A549 (cell line): Measurements from ENCODE around the gene SMAP1. TPM values are rescaled to one million over a fixed set of nuclear protein-coding genes. Genes with fewer than 3 reads are reported as not detected.

Experiments used
- ATAC-seq, 2 experiments: fragments of 200-7000 bp in 1 of 2; fragments of >200 bp in 1 of 2; cut with Nextera tagmentation in 1 of 2; cut with Tn5 transposase in 1 of 2; 3 replicates each; pipeline versions ENCODE4 v1.8.0 to v1.9.1; 2018 to 2020; ENCODE audit warnings: mild to moderate bottlenecking in 1 of 2, moderate library complexity in 1 of 2
- CTCF ChIA-PET: fragments of 300-600 bp; sonication (Branson Sonifier 250); formaldehyde crosslinking; extraction: SDS; loops from one replicate; lab custom pipeline; 2021; ENCODE audit warnings: antibody characterized with exemption, inconsistent platforms; lab: Yijun Ruan, JAX
- POLR2A ChIA-PET: fragments of 350-600 bp; formaldehyde crosslinking; extraction: SDS; loops from one replicate; lab custom pipeline; 2021; ENCODE audit warnings: antibody characterized with exemption, inconsistent platforms; lab: Yijun Ruan, JAX
- DNase-seq, 2 experiments: peaks; one replicate each; pipeline versions ENCODE4 v3.0.0 to v3.0.0-alpha.2; 2011 to 2016; ENCODE audit warnings: low read depth in 1 of 2, low spot score in 1 of 2
- FAIRE-seq: peaks from 2 replicates; lab custom pipeline; 2011; peaks lifted over from hg19 to GRCh38; lab: Jason Lieb, UNC
- H3K27ac ChIP-seq, 2 experiments: fragments of >200 bp; sonication (Bioruptor Twin); formaldehyde crosslinking; 3 replicates each; pipeline ENCODE4 v1.5.1; 2016 to 2017
- H3K4me1 ChIP-seq: fragments of >200 bp; sonication (Bioruptor Twin); formaldehyde crosslinking; 3 replicates; pipeline ENCODE4 v1.6.1; 2016
- H3K4me2 ChIP-seq: fragments of >200 bp; sonication (Bioruptor Twin); formaldehyde crosslinking; 3 replicates; pipeline ENCODE4 v1.6.1; 2016
- H3K4me3 ChIP-seq: fragments of >200 bp; sonication (Bioruptor Twin); formaldehyde crosslinking; 3 replicates; pipeline ENCODE4 v1.5.1; 2016
- H3K9me3 ChIP-seq: fragments of >200 bp; sonication (Bioruptor Twin); formaldehyde crosslinking; 3 replicates; pipeline ENCODE4 v1.6.1; 2016
- CHD4 ChIP-seq: fragments of 200-600 bp; sonication (generic); IDR thresholded peaks from 2 replicates; pipeline ENCODE4 v1.6.1; 2016; ENCODE audit warnings: antibody characterized with exemption, mild to moderate bottlenecking, borderline replicate concordance
- EHMT2 ChIP-seq: fragments of 200-600 bp; sonication (generic); IDR thresholded peaks from 2 replicates; pipeline ENCODE4 v1.6.1; 2016; ENCODE audit warnings: antibody characterized with exemption, low read depth, mild to moderate bottlenecking, moderate library complexity
- EP300 ChIP-seq, 2 experiments: fragments of >200 bp; sonication (Bioruptor Twin); formaldehyde crosslinking; IDR thresholded peaks; 2 replicates in 1 of 2; 3 replicates in 1 of 2; pipeline ENCODE4 v1.6.1; 2016 to 2017
- FOSB ChIP-seq: fragments of 250-450 bp; sonication (Bioruptor Pico); IDR thresholded peaks from 2 replicates; pipeline ENCODE4 v1.5.0; 2020; ENCODE audit warnings: mild to moderate bottlenecking, moderate library complexity
- GATA3 ChIP-seq: IDR thresholded peaks from 2 replicates; pipeline ENCODE4 v1.6.1; 2012; ENCODE audit warnings: borderline replicate concordance
- HEYL ChIP-seq: fragments of 250-450 bp; sonication (Bioruptor Pico); IDR thresholded peaks from 2 replicates; pipeline ENCODE4 v1.8.0; 2021; ENCODE audit warnings: mild to moderate bottlenecking, moderate library complexity
- HOXB13 ChIP-seq: fragments of 250-450 bp; sonication (Bioruptor Pico); IDR thresholded peaks from 2 replicates; pipeline ENCODE4 v1.5.0; 2020; ENCODE audit warnings: low read depth, mild to moderate bottlenecking, moderate library complexity
- JUN ChIP-seq, 2 experiments: fragments of >200 bp; sonication (Bioruptor Twin); formaldehyde crosslinking; IDR thresholded peaks; 2 replicates in 1 of 2; 3 replicates in 1 of 2; pipeline ENCODE4 v1.6.1; 2016 to 2017
- JUNB ChIP-seq: fragments of >200 bp; sonication (Bioruptor Twin); formaldehyde crosslinking; IDR thresholded peaks from 2 replicates; pipeline ENCODE4 v1.6.1; 2016
- MAZ ChIP-seq: fragments of 150-350 bp; IDR thresholded peaks from 2 replicates; pipeline ENCODE4 v1.6.1; 2014; ENCODE audit warnings: antibody characterized with exemption, low read depth, low read length, borderline replicate concordance
- NFE2L2 ChIP-seq: fragments of 150-350 bp; conservative IDR thresholded peaks from 2 replicates; pipeline ENCODE4 v1.6.1; 2014; ENCODE audit warnings: low read length
- NPAS2 ChIP-seq: fragments of 250-450 bp; sonication (Bioruptor Pico); IDR thresholded peaks from 2 replicates; pipeline ENCODE4 v1.8.0; 2022; ENCODE audit warnings: mild to moderate bottlenecking, moderate library complexity, borderline replicate concordance
- NR3C1 ChIP-seq: fragments of >200 bp; sonication (Bioruptor Twin); formaldehyde crosslinking; IDR thresholded peaks from 3 replicates; pipeline ENCODE4 v1.6.1; 2017
- RARB ChIP-seq: fragments of 250-450 bp; sonication (Bioruptor Pico); IDR thresholded peaks from 2 replicates; pipeline ENCODE4 v1.8.0; 2021; ENCODE audit warnings: mild to moderate bottlenecking, moderate library complexity
- RCOR1 ChIP-seq: fragments of 150-350 bp; IDR thresholded peaks from 2 replicates; pipeline ENCODE4 v1.6.1; 2014; ENCODE audit warnings: antibody characterized with exemption, low read length, low read depth
- SREBF2 ChIP-seq: fragments of 450-650 bp; IDR thresholded peaks from 2 replicates; pipeline ENCODE4 v1.6.1; 2014; ENCODE audit warnings: mild to moderate bottlenecking, moderate library complexity
- TFCP2L1 ChIP-seq: fragments of 250-450 bp; sonication (Bioruptor Pico); IDR thresholded peaks from 2 replicates; pipeline ENCODE4 v1.5.0; 2021; ENCODE audit warnings: mild to moderate bottlenecking
- ZFP36 ChIP-seq: fragments of 450-650 bp; IDR thresholded peaks from 2 replicates; pipeline ENCODE4 v1.6.1; 2014; ENCODE audit warnings: borderline replicate concordance; ENCODE audit not compliant: partially characterized antibody
- WGBS: methylation state at CpG from one replicate; pipeline ENCODE4 v1.1.6; 2017; ENCODE audit errors: missing lambda C conversion rate; 5-methylcytosine and 5-hydroxymethylcytosine counted together
- polyA plus RNA-seq, 4 experiments: library from polyadenylated mRNA; depleted of rRNA in 3 of 4; stranded (reverse); fragments of >200 nt; fragmentation: RNase III in 1 of 4; extraction: RNeasy Plus Mini Kit Qiagen cat#74134 plus additional on column Dnase treatment in 1 of 4; gene quantifications; 2 replicates in 3 of 4; 3 replicates in 1 of 4; pipeline ENCODE4 v1.2.3, GENCODE V29; 2011 to 2017
- TF ChIP-seq, protein P1 (sequence below): fragments of >200 bp; sonication (Bioruptor Twin); formaldehyde crosslinking; IDR thresholded peaks from 3 replicates; pipeline ENCODE4 v1.6.1; 2016
- TF ChIP-seq, protein P2 (sequence below): IDR thresholded peaks from 2 replicates; pipeline ENCODE4 v1.6.1; 2012; ENCODE audit warnings: low read depth, borderline replicate concordance
- TF ChIP-seq, protein P3 (sequence below): IDR thresholded peaks from 2 replicates; pipeline ENCODE4 v1.6.1; 2012
- TF ChIP-seq, protein P4 (sequence below): fragments of 450-650 bp; IDR thresholded peaks from 2 replicates; pipeline ENCODE4 v1.6.1; 2014; ENCODE audit warnings: antibody characterized with exemption
- TF ChIP-seq, protein P5 (sequence below): IDR thresholded peaks from 2 replicates; pipeline ENCODE4 v1.6.1; 2012

Gene SMAP1
- polyA plus RNA-seq, 2 of the 4 experiments (the other 2 are of a cell fraction), result 15.6 to 27.8 TPM

DNA sequence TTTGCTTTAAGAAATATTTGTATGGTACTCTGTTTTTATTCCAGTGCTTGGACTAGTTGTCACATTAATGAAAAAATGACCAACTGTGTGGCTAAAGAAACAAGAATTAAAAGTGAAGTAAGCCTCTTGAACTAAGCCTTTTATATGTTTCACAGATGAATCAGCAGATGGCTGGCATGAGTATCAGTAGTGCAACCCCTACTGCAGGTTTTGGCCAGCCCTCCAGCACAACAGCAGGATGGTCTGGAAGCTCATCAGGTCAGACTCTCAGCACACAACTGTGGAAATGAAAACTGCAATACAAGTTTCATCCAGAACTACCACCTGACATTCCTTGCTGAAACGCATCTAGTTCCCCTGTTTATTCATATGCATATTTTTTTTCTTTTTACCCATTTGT, 192.4 kb downstream of the SMAP1 start:
- no peaks in the 10 kb centered on the region for H3K9me3 ChIP-seq
- TF ChIP-seq NFE2L2 (no peak), SREBF2 (no peak), RCOR1 (no peak), EHMT2 (no peak), EP300 (IDR thresholded peaks at IDR 0.05) (no peak), ZFP36 (no peak), GATA3 (no peak), JUN (IDR thresholded peaks at IDR 0.05) (no peak)
- TF ChIP-seq, protein P1, sequence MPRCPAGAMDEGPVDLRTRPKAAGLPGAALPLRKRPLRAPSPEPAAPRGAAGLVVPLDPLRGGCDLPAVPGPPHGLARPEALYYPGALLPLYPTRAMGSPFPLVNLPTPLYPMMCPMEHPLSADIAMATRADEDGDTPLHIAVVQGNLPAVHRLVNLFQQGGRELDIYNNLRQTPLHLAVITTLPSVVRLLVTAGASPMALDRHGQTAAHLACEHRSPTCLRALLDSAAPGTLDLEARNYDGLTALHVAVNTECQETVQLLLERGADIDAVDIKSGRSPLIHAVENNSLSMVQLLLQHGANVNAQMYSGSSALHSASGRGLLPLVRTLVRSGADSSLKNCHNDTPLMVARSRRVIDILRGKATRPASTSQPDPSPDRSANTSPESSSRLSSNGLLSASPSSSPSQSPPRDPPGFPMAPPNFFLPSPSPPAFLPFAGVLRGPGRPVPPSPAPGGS, result no peak
- TF ChIP-seq, protein P2, sequence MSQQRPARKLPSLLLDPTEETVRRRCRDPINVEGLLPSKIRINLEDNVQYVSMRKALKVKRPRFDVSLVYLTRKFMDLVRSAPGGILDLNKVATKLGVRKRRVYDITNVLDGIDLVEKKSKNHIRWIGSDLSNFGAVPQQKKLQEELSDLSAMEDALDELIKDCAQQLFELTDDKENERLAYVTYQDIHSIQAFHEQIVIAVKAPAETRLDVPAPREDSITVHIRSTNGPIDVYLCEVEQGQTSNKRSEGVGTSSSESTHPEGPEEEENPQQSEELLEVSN, result no peak
- H3K4me1 ChIP-seq, result no peaks in the 10 kb centered on the region
- POLR2A ChIA-PET, result no interaction called here
- no peak overlapping the region for H3K27ac ChIP-seq
- 94% methylated on average over 1 of the region's 1 CpG for WGBS
- ATAC-seq (no peak), DNase-seq (no peak), FAIRE-seq (no peak)
- CTCF ChIA-PET, result no interaction called here
- H3K4me2 ChIP-seq, result no peak overlapping the region
- H3K4me3 ChIP-seq, result no peak overlapping the region

DNA sequence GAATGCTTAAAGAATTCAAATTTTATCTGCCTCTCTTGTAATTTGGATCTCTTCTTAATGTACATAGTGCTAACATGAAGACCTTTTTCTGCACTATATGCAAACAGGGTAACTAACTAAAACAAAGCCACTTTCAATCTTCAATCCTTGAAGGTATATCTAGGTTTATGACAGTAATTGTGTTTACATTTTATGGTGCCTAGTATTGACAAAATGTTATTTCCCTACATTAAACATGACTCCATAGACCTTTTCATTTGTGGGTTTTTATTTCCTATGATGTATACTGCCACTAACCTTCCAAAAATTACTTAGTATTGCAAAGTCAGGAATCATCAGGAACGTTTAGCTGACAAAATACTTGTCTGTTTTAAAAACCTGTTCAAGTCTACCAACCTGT, 193.2 kb downstream of the SMAP1 start:
- CTCF ChIA-PET, result interaction anchor here (1.1 kb wide), 1 partner anchor 24 kb away, joined by 3 read pairs; no protein-coding TSS in a partner anchor
- TF ChIP-seq TFCP2L1, result no peak
- no peak for TF ChIP-seq CHD4
- no peak for TF ChIP-seq MAZ
- TF ChIP-seq HEYL (CRISPR knock-in tag), result no peak
- TF ChIP-seq RARB (CRISPR knock-in tag), result no peak
- no peak for TF ChIP-seq HOXB13 (CRISPR knock-in tag)
- TF ChIP-seq FOSB (CRISPR knock-in tag), result no peak
- TF ChIP-seq, protein P3, sequence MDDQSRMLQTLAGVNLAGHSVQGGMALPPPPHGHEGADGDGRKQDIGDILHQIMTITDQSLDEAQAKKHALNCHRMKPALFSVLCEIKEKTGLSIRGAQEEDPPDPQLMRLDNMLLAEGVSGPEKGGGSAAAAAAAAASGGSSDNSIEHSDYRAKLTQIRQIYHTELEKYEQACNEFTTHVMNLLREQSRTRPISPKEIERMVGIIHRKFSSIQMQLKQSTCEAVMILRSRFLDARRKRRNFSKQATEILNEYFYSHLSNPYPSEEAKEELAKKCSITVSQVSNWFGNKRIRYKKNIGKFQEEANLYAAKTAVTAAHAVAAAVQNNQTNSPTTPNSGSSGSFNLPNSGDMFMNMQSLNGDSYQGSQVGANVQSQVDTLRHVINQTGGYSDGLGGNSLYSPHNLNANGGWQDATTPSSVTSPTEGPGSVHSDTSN, result no peak
- no peak for TF ChIP-seq NFE2L2
- TF ChIP-seq JUNB, result no peak
- Histone ChIP-seq H3K27ac (no peak overlapping the region), H3K4me2 (no peak overlapping the region), H3K9me3 (no peaks in the 10 kb centered on the region), H3K4me3 (no peak overlapping the region), H3K4me1 (no peaks in the 10 kb centered on the region)
- no peak for ATAC-seq
- POLR2A ChIA-PET, result no interaction called here
- DNase-seq, result no peak
- 14% methylated on average over 1 of the region's 1 CpG for WGBS
- no peak for FAIRE-seq

DNA sequence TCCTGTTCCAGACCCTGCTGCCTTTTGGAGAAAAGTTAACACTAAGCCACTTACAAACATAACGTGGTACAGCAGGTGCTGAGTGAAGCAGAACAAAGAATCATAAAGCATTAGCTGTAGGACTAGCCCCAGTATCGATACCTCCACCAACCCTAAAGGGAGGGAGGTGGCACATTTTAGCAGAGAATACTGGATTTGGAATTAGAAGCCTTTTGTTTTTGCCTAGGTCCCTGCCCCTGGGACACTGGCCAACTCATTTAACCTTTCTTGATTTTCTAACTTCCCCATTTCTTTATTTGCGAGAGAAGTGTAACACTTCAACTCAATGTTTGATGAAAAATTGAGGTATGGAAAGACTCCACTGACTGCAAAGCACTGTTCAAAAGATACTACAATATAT, 195.7 kb downstream of the SMAP1 start:
- no peak for FAIRE-seq
- Histone ChIP-seq H3K4me2 (no peak overlapping the region), H3K27ac (no peak overlapping the region), H3K9me3 (no peaks in the 10 kb centered on the region), H3K4me1 (no peaks in the 10 kb centered on the region), H3K4me3 (no peak overlapping the region)
- no peak for ATAC-seq
- DNase-seq, result no peak
- POLR2A ChIA-PET, result no interaction called here
- whole genome bisulfite sequencing, result 88% methylated on average over 3 of the region's 3 CpGs
- CTCF ChIA-PET, result no interaction called here
- TF ChIP-seq, protein P4, sequence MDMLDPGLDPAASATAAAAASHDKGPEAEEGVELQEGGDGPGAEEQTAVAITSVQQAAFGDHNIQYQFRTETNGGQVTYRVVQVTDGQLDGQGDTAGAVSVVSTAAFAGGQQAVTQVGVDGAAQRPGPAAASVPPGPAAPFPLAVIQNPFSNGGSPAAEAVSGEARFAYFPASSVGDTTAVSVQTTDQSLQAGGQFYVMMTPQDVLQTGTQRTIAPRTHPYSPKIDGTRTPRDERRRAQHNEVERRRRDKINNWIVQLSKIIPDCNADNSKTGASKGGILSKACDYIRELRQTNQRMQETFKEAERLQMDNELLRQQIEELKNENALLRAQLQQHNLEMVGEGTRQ, result no peak
- TF ChIP-seq, protein P5, sequence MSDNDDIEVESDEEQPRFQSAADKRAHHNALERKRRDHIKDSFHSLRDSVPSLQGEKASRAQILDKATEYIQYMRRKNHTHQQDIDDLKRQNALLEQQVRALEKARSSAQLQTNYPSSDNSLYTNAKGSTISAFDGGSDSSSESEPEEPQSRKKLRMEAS, result no peak
- TF ChIP-seq, protein P3, result no peak
- no peak for TF ChIP-seq NPAS2 (CRISPR knock-in tag)
- no peak for TF ChIP-seq SREBF2
- TF ChIP-seq NR3C1, result no peak
